HS-5 (cell line): ENCODE data around the gene WDR37.
"Not testable (repeated sequence)": the region's sequence is repeated elsewhere in the genome, so short reads cannot be mapped to it uniquely, and the experiment has no call there.

Experiments
- DNase-seq: peaks from one replicate; pipeline ENCODE4 v3.0.0-alpha.2; 2012; ENCODE audit warnings: low read depth

WDR37 gene, protein sequence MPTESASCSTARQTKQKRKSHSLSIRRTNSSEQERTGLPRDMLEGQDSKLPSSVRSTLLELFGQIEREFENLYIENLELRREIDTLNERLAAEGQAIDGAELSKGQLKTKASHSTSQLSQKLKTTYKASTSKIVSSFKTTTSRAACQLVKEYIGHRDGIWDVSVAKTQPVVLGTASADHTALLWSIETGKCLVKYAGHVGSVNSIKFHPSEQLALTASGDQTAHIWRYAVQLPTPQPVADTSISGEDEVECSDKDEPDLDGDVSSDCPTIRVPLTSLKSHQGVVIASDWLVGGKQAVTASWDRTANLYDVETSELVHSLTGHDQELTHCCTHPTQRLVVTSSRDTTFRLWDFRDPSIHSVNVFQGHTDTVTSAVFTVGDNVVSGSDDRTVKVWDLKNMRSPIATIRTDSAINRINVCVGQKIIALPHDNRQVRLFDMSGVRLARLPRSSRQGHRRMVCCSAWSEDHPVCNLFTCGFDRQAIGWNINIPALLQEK

DNA sequence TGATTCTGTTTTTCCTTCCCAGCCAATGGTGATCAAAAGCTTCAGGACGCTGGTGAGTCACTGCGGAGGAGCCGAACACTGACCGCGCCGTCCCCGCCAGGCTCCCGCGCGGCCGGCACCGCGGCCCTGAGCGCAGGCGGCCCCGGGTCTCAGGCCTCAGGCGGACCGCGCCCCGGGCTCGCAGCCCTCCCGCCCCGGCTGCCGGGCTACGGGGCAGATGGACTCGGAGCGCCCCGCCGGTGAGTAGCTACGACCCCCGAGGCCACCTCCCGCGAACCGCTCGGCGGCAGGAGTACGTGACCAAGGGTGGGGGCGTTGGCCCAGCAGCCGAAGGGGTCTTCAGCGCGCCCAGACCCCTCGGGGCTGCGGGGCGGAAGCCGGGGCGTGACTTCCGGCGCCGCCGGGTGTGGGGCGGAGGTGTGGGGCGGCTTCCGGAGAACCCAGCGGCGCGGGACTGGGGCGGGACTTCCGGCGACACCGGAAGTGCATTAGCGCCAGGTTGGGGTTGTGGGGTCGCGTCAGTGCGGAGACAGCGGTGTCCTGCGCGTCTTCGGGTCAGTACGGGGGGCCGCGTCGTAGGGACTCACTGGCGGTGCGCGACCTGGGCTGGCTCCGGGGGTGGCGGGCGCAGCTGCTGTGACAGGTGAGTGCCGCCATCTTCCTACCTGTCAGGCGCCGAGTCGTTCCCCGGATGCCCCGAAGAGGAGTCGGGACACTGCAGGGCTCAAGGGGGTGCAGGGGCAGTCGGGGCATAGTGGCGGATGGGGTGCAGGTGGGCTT is at the start of gene WDR37:
WDR37 (plus strand) TSS at position 60 of the 780 bp plus-strand sequence. CDS start 15,771 bp downstream, outside the sequence.
- DNase-seq = no peak

DNA sequence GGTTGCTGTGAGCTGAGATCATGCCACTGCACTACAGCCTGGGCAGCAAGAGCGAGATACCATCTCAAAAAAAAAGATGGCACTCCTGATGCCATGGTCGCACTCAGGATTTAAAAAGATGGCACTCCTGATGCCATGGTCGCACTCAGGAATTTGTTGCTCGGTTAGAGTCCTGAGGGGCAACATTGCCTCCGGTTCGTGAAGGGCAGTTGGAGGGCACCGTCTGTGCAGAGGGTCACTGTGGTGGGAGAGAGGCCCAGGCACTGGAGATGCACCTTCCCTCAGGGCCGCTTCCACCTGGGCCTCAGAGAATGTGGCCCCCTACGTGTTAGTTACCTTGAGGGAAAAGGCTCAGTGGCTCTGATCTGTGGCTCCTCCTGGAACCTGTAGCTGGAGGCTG is 49.6 kb upstream of the WDR37 start:
- no peak for DNase-seq

GRCh38 chr10:1007583-1007982 is 48.6 kb upstream of the WDR37 start:
- DNase-seq = no peak

DNA sequence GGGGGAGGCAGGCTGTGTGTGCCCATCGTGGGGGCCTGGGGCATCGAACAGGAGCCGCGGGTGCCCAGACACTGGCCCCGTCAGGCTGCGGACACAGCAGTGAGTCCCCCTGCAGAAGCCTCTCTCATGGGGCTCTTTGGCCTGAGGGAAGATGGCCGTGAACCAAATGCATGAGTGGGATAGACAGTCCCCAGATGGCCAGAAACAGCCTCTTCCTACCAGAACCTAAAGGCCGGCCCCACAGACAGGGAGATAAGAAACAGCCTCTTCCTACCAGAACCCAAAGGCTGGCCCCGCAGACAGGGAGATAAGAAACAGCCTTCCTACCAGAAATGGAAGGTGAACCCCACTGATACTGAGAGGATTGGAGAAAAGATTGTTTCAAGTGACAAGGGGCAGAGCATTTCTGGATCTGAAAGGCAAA is 47.1 kb upstream of the WDR37 start:
- DNase-seq = no peak

DNA sequence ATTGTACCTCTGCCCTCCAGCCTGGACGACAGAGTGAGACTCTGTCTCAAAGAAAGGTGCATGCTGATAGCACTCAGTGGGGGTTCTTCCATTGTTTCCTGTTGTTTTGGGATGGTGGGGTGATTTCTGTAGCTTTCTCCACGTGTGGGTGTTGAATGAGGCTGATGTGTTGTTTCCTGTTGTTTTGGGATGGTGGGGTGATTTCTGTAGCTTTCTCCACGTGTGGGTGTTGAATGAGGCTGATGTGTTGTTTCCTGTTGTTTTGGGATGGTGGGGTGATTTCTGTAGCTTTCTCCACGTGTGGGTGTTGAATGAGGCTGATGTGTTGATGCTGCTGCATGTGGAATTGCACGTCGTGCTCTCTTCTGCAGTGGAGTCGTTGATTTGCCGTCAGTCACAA is 46.2 kb upstream of the WDR37 start:
- not testable (repeated sequence) for DNase-seq

DNA sequence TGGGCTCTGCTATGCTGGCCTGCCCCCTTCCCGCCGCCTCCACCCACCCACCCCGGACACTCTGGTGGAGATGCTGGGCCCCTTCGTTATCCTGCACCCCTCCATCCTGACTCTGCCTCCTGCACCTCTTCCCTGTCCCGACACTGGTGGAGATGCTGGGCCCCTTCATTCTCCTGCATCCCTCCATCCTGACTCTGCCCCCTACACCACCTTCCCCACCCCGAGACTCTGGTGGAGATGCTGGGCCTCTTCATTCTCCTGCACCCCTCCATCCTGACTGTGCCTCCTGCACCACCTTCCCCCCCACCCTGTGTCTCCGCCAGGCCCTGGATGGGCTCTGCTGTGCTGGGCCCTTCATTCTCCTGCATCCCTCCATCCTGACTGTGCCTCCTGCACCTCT is 45.5 kb upstream of the WDR37 start:
- no peak for DNase-seq

- no peak for DNase-seq
These were observed 44.5 kb upstream of the WDR37 start for GRCh38 chr10:1011696-1012095.

DNA sequence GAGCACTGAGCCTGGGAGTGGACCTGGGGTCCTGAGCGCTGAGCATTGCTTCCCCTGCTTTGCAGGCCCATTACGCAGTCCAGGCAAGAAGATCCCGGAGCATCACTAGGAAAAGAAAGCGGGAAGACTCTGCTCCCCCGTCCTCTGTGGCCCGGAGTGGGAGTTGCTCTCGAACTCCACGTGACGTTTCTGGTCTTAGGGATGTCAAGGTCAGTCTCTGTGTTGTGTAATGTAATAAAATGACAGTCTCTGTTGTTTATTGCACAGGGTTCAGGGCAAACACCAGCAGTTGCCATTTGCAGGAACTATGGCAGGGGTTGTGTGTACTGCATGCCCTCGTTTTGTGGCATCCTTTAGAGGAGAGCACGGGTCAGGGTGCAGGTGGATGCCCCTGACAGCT is 40.5 kb upstream of the WDR37 start:
- no peak for DNase-seq

DNA sequence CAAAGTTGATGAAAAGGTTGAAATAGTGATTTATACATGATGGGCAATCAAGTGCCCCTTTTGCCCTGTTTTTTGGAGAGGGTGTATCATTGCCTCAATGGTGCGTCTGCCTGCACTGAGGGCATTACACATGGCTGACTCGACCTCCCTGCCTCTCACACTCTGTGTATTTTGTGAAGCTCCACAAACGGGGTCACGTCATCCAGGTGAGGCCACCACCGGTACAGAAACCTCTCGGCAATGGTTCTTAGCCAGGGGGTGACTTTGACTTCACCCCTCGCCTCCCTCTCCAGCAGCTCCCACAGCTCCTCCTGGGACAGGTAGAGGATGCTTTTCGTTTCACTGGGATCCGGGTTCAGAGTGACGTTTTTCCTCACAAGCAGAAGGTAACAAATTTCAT is 36.8 kb upstream of the WDR37 start:
- DNase-seq = no peak

GRCh38 chr10:1020460-1020859 is 35.7 kb upstream of the WDR37 start:
- DNase-seq = no peak

- DNase-seq = no peak
These were observed 35.2 kb upstream of the WDR37 start for GRCh38 chr10:1020958-1021357.

DNA sequence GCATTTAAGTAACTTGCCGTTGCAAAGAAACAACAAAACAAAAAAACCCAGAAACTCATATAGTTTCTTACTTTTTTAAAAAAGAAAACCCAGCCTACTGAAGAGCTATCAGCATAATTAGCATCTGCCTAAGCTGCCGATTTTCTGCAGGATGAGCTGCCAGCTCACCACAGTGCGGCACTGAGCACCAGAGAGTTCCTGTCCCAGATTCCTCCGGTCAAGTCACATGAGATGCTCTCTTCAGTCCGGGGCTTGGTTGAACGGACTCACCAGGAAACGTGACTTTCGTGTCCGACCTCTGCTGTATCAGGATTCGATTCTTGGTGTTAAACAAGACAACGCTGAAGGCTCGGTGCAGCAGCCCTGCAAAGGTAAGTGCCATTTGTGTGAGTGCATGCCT is 33.8 kb upstream of the WDR37 start:
- DNase-seq = no peak

GRCh38 chr10:1024103-1024502 is 32.1 kb upstream of the WDR37 start:
- DNase-seq = no peak

DNA sequence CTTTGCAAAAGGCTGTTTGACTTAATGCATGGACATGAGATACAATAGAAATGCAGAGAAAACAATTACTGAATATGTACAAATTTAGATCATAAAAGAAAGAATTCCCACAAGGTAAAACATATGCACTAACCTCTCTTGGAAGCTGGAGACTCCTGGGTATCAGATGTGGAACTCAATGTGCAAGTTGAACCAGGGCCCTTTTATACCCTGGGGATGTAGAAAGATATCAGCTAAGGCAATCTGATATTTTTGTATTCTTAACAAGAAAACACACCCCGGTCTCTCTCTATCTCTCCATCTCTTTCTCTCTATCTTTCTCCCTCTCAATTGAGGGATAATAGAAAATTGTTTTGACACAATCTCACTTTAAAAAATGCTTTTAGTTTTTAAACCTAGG is 30.5 kb upstream of the WDR37 start, which contains the start of gene IDI2:
IDI2 (minus strand) TSS at position 177 of the 400 bp plus-strand sequence. CDS start 1,136 bp downstream, outside the sequence.
- no peak for DNase-seq

DNA sequence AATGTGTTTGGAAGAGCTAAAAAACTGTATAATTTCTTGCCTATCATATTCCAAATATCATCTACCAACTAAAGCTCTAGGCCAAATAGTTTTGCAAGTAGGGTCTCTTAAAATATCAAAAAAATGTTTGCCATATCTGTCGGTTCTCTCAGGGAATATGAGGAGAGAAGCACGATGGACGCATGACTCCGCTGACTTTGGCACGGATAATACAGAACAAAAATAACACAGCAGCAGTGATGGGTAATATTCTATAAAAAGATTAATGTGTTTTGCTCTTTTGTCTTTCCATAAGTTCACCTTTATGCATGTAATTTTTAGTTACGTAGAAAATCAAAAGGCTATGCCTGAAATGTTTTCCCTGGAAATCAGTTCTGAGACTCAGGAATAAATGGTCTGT is 29.6 kb upstream of the WDR37 start:
- no peak for DNase-seq

DNA sequence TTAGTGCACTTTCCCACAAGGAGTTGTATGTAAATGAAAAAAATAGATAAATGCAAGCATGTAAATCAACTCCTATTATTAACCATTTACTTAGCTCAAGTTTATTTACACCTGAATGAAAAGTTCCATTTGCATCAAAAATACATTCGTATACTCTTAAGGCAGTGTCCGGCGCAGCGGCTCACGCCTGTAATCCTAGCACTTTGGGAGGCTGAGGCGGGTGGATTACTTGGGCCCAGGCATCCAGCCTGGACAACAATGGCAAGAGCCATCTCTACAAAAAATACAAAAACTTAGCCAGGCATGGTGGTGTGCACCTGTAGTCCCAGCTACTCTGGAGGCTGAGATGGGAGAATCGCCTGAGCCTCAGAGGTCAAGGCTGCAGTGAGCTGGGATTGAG is 26.3 kb upstream of the WDR37 start:
- no peak for DNase-seq

GRCh38 chr10:1033601-1034000 is 22.6 kb upstream of the WDR37 start:
- DNase-seq = no peak

- DNase-seq = no peak
These were observed 21.4 kb upstream of the WDR37 start for GRCh38 chr10:1034758-1035157.

DNA sequence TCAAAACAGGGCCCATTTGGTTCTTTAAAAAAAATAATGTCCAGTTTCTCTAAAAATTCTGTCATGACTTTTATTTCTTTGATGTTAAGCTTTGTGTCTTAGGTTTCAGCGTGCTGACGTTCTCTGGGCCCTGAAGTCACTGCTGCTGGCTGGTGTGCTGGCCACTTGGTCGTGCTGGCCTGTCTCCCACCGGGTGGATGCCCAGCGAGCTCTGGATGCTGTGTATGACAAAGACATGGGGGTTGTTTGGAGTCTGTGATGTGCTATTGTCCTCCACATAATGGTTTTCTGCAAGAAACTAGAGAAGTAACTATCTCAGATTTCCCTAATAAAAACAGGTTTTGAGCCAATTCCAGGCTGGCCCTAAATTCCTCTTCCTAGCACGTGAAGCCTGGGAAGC is 21.0 kb upstream of the WDR37 start:
- DNase-seq = no peak

DNA sequence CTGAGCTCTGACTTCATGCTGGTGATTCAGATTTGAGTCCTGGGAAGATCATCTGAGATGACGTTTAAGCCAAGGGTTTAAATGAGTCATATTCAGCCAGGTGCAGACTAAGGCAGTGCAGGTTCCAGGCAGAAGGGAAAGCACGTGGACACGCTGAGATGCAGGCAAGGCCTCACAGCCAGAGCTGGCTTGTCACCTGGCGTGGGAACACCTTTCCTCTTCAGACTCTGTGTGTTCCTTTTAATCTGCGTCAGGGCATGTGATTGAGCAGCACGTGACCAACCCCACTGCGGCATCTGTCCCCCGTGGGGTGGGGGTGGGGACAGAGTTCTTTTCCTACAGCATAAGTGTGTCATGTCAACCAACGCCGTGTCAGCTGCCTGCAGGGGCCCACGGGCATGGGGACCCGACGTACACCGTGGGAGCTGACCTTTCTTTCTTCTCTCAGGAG is 19.8 kb upstream of the WDR37 start:
- no peak for DNase-seq

DNA sequence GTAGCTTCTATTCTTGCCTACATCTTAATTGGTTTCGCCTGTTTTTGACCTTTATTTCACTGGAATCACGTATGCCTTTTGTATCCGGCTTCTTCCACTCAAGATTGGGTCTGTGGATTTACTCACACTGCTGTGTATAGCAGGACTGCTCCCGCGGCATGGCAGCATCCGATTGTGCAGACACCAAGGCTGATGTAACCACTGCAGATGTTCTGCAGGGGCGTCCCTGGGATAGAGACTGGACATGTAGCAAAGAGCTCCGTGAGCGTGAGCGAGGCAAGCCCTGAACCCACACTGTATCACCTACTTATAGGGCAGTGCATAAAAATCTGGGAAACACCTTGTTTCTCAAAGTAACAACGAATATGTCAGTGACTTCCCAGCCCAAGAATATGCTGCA is 19.1 kb upstream of the WDR37 start:
- DNase-seq = no peak

GRCh38 chr10:1038769-1039168 is 17.4 kb upstream of the WDR37 start:
- DNase-seq = not testable (repeated sequence)

GRCh38 chr10:1040133-1040532 is 16.1 kb upstream of the WDR37 start:
- no peak for DNase-seq
